Measurements from ENCODE around the gene EEF1AKMT1. TPM values are rescaled to one million over a fixed set of nuclear protein-coding genes. Genes with fewer than 3 reads are reported as not detected.

EEF1AKMT1 gene
- total and polyA plus RNA-seq, 3 experiments from 2014 or later: 13.9 to 21.5 (median 20.1) TPM

DNA sequence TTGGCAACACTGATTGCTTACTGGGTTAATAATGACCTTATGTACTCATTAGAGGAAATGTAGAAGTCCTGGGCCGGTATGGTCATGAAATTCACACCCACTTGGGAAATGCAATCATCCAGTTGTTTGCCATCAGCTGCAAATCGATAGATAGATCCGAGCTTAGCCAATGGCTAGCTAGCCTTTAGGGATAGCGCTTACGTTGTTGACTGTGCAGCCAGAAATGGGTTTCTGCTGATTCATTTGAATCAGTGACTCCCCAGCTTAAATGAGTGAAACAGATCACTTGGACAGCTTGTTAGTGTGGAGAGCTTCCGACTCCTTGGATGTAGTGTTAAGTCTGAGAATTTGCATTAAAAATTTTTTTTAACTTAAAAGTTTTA lies 58.4 kb downstream of the EEF1AKMT1 start:
- no peak overlapping the region for H3K27ac ChIP-seq (ENCODE audit: low read depth, low read length)
- H3K4me3 Mint-ChIP-seq: no peak overlapping the region
- no peaks in the 10 kb centered on the region for H3K36me3 ChIP-seq (ENCODE audit: insufficient read depth, low read length)
- POLR2A ChIA-PET: no interaction called here
- CTCF ChIA-PET: interaction anchor here (0.9 to 1.7 kb wide), 3 partner anchors 113 to 210 kb away, joined by 3 read pairs; no protein-coding TSS in a partner anchor
- H3K4me1 Mint-ChIP-seq: peaks cover 3 to 13% (median 10%) of the 10 kb centered on the region in 3 donors
- no peaks in the 10 kb centered on the region for H3K9me3 Mint-ChIP-seq
- H3K9me3 ChIP-seq (ENCODE audit: low read length): no peaks in the 10 kb centered on the region
- no peak overlapping the region for H3K4me3 ChIP-seq (ENCODE audit: low read length)
- H3K36me3 Mint-ChIP-seq: no peaks in the 10 kb centered on the region
- DNase-seq: no peak
- no peaks in the 10 kb centered on the region for H3K27me3 ChIP-seq (ENCODE audit: insufficient read depth, low read length, poor library complexity, severe bottlenecking)
- H3K27ac Mint-ChIP-seq: no peak overlapping the region
- H3K27me3 Mint-ChIP-seq: peaks cover 9% of the 10 kb centered on the region in 2 donors
- peaks cover 7% of the 10 kb centered on the region for H3K4me1 ChIP-seq (ENCODE audit: insufficient read depth, low read length)

DNA sequence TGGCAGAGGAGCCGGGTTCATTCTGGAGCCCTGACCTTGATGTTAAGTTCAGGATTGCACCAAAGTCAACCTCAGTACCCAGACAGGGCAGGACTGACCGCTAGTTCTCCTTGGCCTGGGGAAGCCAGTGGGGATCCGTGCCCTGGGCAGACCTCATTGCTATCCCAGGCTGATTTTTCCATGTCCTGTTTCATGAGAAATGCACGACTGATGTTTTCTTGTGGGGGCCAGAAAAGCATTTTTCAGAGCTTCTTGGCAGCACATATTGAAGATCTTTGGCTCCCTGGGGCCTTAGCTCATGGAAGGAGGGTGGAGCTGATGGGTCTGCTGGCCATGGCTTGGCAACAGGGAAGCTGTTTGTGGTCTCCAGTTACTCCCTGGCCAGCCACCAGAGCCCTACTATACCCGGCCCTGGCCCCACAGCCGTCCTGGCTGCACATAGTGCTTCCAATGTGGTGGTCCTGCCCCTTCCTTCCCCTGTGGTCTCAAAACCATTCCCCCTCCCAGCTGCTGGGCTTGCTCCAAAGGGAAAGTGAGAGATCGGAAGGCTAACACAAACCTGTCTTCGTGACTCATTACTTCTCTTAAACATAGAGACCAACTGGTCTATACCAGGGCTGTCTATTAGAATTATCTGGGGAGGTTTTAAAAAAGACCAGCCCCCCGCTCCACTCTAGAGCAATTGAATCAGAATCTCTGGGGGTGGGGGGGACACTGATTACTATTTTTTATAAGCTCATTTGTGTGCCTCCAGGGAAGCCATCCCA lies 59.0 kb downstream of the EEF1AKMT1 start:
- Histone ChIP-seq H3K4me3 (ENCODE audit: low read length) (no peak overlapping the region), H3K9me3 (ENCODE audit: low read length) (no peaks in the 10 kb centered on the region), H3K27ac (ENCODE audit: low read depth, low read length) (no peak overlapping the region), H3K4me1 (ENCODE audit: insufficient read depth, low read length) (peaks cover 7% of the 10 kb centered on the region), H3K27me3 (ENCODE audit: insufficient read depth, low read length, poor library complexity, severe bottlenecking) (no peaks in the 10 kb centered on the region), H3K36me3 (ENCODE audit: insufficient read depth, low read length) (no peaks in the 10 kb centered on the region)
- no peak for DNase-seq
- Mint-ChIP-seq H3K27ac (no peak overlapping the region), H3K4me3 (no peak overlapping the region), H3K27me3 (peaks cover 9% of the 10 kb centered on the region in 2 donors), H3K4me1 (peaks cover 3 to 13% (median 10%) of the 10 kb centered on the region in 3 donors), H3K36me3 (no peaks in the 10 kb centered on the region), H3K9me3 (no peaks in the 10 kb centered on the region)
- POLR2A ChIA-PET: no interaction called here
- CTCF ChIA-PET: interaction anchor here (0.7 to 1.7 kb wide), 4 partner anchors 113 to 210 kb away, joined by 3 read pairs; no protein-coding TSS in a partner anchor

- H3K27me3 ChIP-seq (ENCODE audit: insufficient read depth, low read length, poor library complexity, severe bottlenecking): no peaks in the 10 kb centered on the region
- H3K4me3 ChIP-seq (ENCODE audit: low read length): no peak overlapping the region
- H3K27ac Mint-ChIP-seq: peak overlapping the region in 1 of 8 donors; percentile 32
- POLR2A ChIA-PET: no interaction called here
- H3K36me3 Mint-ChIP-seq: no peaks in the 10 kb centered on the region
- CTCF ChIA-PET: interaction anchor here (0.7 to 1.1 kb wide), 2 partner anchors 10 to 115 kb away, joined by 3 read pairs; no protein-coding TSS in a partner anchor
- H3K4me1 ChIP-seq (ENCODE audit: insufficient read depth, low read length): peaks cover 7% of the 10 kb centered on the region
- no peak for DNase-seq
- no peak overlapping the region for H3K4me3 Mint-ChIP-seq
- no peaks in the 10 kb centered on the region for H3K9me3 Mint-ChIP-seq
- no peak overlapping the region for H3K27ac ChIP-seq (ENCODE audit: low read depth, low read length)
- peaks cover 9% of the 10 kb centered on the region in 2 donors for H3K27me3 Mint-ChIP-seq
- H3K36me3 ChIP-seq (ENCODE audit: insufficient read depth, low read length): no peaks in the 10 kb centered on the region
- H3K9me3 ChIP-seq (ENCODE audit: low read length): no peaks in the 10 kb centered on the region
- H3K4me1 Mint-ChIP-seq: peaks cover 3 to 13% (median 10%) of the 10 kb centered on the region in 3 donors
Measured at GRCh38 chr13:20714161-20714560, 59.6 kb downstream of the EEF1AKMT1 start.

DNA sequence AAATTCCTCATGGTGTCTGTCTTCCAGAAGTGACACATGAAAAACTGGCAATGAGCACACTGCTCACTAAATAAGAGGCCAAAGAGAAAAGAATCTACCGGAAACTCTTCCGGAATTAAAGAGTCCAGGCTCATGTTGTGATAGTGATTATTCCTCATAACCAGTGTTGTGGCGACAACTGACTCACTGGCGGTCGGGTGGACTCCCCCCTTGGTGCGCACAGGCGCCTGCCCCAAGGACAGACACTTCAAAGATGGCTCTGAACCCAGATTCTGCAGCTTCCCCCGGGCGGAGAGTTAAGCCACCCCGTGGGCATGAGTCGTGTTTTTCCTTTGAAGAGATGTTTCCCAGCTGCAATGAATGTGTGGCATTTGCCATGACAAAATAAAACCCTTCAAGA lies 60.0 kb downstream of the EEF1AKMT1 start:
- Histone ChIP-seq H3K4me1 (ENCODE audit: insufficient read depth, low read length) (peaks cover 7% of the 10 kb centered on the region), H3K4me3 (ENCODE audit: low read length) (no peak overlapping the region), H3K27ac (ENCODE audit: low read depth, low read length) (no peak overlapping the region), H3K27me3 (ENCODE audit: insufficient read depth, low read length, poor library complexity, severe bottlenecking) (no peaks in the 10 kb centered on the region), H3K9me3 (ENCODE audit: low read length) (no peaks in the 10 kb centered on the region), H3K36me3 (ENCODE audit: insufficient read depth, low read length) (no peaks in the 10 kb centered on the region)
- Mint-ChIP-seq H3K27me3 (peaks cover 9% of the 10 kb centered on the region in 2 donors), H3K4me3 (no peak overlapping the region), H3K4me1 (peaks cover 3 to 13% (median 10%) of the 10 kb centered on the region in 3 donors), H3K27ac (peak overlapping the region in 1 of 8 donors; percentile 32), H3K9me3 (no peaks in the 10 kb centered on the region), H3K36me3 (no peaks in the 10 kb centered on the region)
- ChIA-PET CTCF (interaction anchor here (0.7 to 1.1 kb wide), 2 partner anchors 11 to 115 kb away, joined by 3 read pairs; no protein-coding TSS in a partner anchor), POLR2A (no interaction called here)
- DNase-seq: no peak

DNA sequence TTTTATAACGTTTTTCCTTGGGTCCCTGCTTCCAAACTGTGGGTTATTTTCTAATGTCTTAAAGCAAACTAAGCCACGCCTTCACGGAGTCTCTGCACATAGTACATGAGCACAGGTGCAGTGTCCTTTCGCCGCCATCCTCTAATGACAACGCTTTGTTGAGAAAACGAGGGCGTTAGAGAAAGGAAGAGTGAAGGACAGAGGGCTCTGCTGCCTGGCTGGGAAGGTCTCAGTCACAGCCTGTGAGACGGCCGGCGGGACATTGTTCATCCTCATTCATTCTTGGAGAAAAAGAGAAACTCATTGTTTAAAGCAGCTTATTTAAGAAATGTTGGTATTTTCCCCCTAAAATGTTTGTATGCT lies 60.8 kb downstream of the EEF1AKMT1 start:
- no peak overlapping the region for H3K4me3 ChIP-seq (ENCODE audit: low read length)
- Mint-ChIP-seq H3K4me3 (no peak overlapping the region), H3K36me3 (no peaks in the 10 kb centered on the region), H3K27ac (no peak overlapping the region), H3K27me3 (peaks cover 9% of the 10 kb centered on the region in 2 donors), H3K9me3 (no peaks in the 10 kb centered on the region), H3K4me1 (peaks cover 3 to 13% (median 10%) of the 10 kb centered on the region in 3 donors)
- DNase-seq: no peak
- H3K9me3 ChIP-seq (ENCODE audit: low read length): no peaks in the 10 kb centered on the region
- H3K27me3 ChIP-seq (ENCODE audit: insufficient read depth, low read length, poor library complexity, severe bottlenecking): no peaks in the 10 kb centered on the region
- ChIA-PET CTCF (interaction anchor here (1.1 kb wide), 1 partner anchor 11 kb away, joined by 3 read pairs; no protein-coding TSS in a partner anchor), POLR2A (no interaction called here)
- no peak overlapping the region for H3K27ac ChIP-seq (ENCODE audit: low read depth, low read length)
- H3K4me1 ChIP-seq (ENCODE audit: insufficient read depth, low read length): peaks cover 7% of the 10 kb centered on the region
- no peaks in the 10 kb centered on the region for H3K36me3 ChIP-seq (ENCODE audit: insufficient read depth, low read length)

DNA sequence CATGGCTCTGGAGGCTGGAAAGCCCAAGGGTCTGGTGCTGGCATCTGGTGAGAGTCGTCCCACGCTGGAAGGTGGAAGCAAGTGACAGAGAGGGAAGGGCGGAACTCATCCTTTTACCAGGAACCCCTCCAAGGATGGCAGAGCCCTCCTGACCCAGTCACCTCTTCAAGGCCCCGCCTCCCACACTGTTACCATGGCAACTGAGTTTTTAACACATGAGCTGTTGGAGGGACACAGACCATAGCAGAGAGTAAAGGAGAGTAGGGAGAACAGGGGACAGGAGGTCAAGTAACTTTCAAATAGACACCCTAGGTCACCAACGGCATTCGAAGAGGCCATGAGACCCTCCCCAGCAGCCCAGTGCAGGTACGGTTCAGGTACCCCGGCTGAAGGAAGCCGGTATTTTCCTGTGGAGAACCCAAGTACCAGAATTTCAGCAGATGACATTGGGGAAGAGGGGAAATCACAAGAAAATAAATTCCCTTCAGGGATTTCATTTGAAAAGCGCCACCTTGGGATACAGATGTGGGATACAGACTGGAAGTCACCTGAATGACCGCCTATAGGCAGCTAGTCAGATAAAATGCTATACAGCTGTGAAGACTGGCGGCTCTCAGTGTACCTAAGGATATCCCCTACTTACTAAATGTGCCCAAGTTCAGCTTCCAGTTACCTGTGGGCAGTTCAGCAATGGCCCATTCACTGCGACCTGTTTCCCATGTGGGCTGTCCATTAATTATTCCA lies 62.3 kb downstream of the EEF1AKMT1 start:
- POLR2A ChIA-PET: no interaction called here
- Histone ChIP-seq H3K36me3 (ENCODE audit: insufficient read depth, low read length) (no peaks in the 10 kb centered on the region), H3K4me3 (ENCODE audit: low read length) (no peak overlapping the region), H3K27ac (ENCODE audit: low read depth, low read length) (no peak overlapping the region), H3K4me1 (ENCODE audit: insufficient read depth, low read length) (peaks cover 7% of the 10 kb centered on the region), H3K9me3 (ENCODE audit: low read length) (no peaks in the 10 kb centered on the region), H3K27me3 (ENCODE audit: insufficient read depth, low read length, poor library complexity, severe bottlenecking) (no peaks in the 10 kb centered on the region)
- H3K27ac Mint-ChIP-seq: no peak overlapping the region
- no peak overlapping the region for H3K4me3 Mint-ChIP-seq
- H3K36me3 Mint-ChIP-seq: no peaks in the 10 kb centered on the region
- peaks cover 9% of the 10 kb centered on the region in 2 donors for H3K27me3 Mint-ChIP-seq
- DNase-seq: no peak
- H3K4me1 Mint-ChIP-seq: peaks cover 3 to 13% (median 10%) of the 10 kb centered on the region in 3 donors
- CTCF ChIA-PET: interaction anchor here (0.8 to 3.7 kb wide), 12 partner anchors 9 to 219 kb away, joined by 3 to 14 read pairs (median 4); no protein-coding TSS in a partner anchor
- no peaks in the 10 kb centered on the region for H3K9me3 Mint-ChIP-seq

DNA sequence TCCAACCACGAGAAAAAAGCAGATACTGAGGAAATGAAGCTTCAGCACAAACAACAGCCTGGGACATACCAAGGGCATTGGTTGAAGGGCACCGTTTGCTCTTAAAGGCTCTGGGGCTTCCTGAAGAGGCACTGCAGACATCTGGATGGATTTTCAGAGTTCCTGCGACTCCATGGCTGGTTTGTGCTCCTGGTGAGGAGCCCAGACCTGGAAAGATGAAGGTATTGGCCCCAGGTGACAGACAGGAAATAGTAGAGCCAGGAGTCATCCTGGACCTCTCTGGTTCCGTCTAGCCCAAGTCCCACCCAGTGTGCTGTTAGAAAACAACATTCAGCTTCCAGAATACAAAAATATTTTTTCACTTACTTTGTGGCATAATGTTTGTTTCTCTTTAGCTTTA lies 64.0 kb downstream of the EEF1AKMT1 start:
- no peak overlapping the region for H3K4me3 ChIP-seq (ENCODE audit: low read length)
- no peaks in the 10 kb centered on the region for H3K9me3 Mint-ChIP-seq
- H3K27me3 Mint-ChIP-seq: peaks cover 9% of the 10 kb centered on the region in 2 donors
- no peaks in the 10 kb centered on the region for H3K36me3 ChIP-seq (ENCODE audit: insufficient read depth, low read length)
- CTCF ChIA-PET: interaction anchor here (3.7 kb wide), 1 partner anchor 119 kb away, joined by 14 read pairs; no protein-coding TSS in a partner anchor
- no peaks in the 10 kb centered on the region for H3K36me3 Mint-ChIP-seq
- no peak overlapping the region for H3K27ac ChIP-seq (ENCODE audit: low read depth, low read length)
- no peaks in the 10 kb centered on the region for H3K9me3 ChIP-seq (ENCODE audit: low read length)
- H3K4me3 Mint-ChIP-seq: no peak overlapping the region
- POLR2A ChIA-PET: no interaction called here
- H3K27me3 ChIP-seq (ENCODE audit: insufficient read depth, low read length, poor library complexity, severe bottlenecking): no peaks in the 10 kb centered on the region
- no peak for DNase-seq
- H3K4me1 Mint-ChIP-seq: peaks cover 3 to 13% (median 10%) of the 10 kb centered on the region in 3 donors
- H3K27ac Mint-ChIP-seq: no peak overlapping the region
- H3K4me1 ChIP-seq (ENCODE audit: insufficient read depth, low read length): peaks cover 7% of the 10 kb centered on the region

- Mint-ChIP-seq H3K27ac (no peak overlapping the region), H3K4me3 (no peak overlapping the region), H3K4me1 (peaks cover 3 to 13% (median 10%) of the 10 kb centered on the region in 3 donors)
Measured at GRCh38 chr13:20709369-20709768, 64.4 kb downstream of the EEF1AKMT1 start.

More at GRCh38 chr13:20709369-20709768, 64.4 kb downstream of the EEF1AKMT1 start:
- Histone ChIP-seq H3K9me3 (ENCODE audit: low read length) (no peaks in the 10 kb centered on the region), H3K4me1 (ENCODE audit: insufficient read depth, low read length) (peaks cover 7% of the 10 kb centered on the region), H3K27me3 (ENCODE audit: insufficient read depth, low read length, poor library complexity, severe bottlenecking) (no peaks in the 10 kb centered on the region), H3K27ac (ENCODE audit: low read depth, low read length) (no peak overlapping the region), H3K36me3 (ENCODE audit: insufficient read depth, low read length) (no peaks in the 10 kb centered on the region), H3K4me3 (ENCODE audit: low read length) (no peak overlapping the region)
- POLR2A ChIA-PET: no interaction called here
- Mint-ChIP-seq H3K36me3 (no peaks in the 10 kb centered on the region), H3K27me3 (peaks cover 6 to 9% of the 10 kb centered on the region in 2 donors), H3K9me3 (no peaks in the 10 kb centered on the region)
- CTCF ChIA-PET: interaction anchor here (3.7 kb wide), 1 partner anchor 119 kb away, joined by 14 read pairs; no protein-coding TSS in a partner anchor
- no peak for DNase-seq
